GM12874 (cell line): ENCODE results near the gene TIGD2.

ENCODE experiments used
- TF ChIP-seq, protein P1 (sequence below): IDR thresholded peaks from 2 replicates; pipeline ENCODE4 v1.5.1; 2011; ENCODE audit warnings: low read depth, mild to moderate bottlenecking, control low read depth, low read length, moderate library complexity; ENCODE audit not compliant: insufficient read depth

Gene TIGD2

DNA sequence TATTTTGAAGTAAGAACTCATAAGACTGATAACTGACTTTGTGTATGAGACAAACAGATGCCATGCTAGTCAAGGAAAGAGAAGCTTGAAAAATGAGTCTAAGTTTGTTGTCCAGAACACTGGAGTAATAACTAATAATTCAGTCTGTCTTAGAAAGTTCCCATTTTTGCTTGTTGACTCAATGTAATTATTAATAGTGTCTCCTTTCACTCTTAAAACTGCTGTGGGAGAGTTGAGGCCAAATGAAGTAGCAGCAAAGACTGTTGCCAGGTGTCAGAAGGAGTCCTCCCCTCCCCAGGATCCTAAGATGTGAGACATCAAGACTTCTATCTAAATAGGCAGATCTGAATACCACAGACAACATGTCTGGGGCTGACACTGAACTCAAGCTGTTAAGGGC is 33.6 kb upstream of the TIGD2 start:
- TF ChIP-seq, protein P1, sequence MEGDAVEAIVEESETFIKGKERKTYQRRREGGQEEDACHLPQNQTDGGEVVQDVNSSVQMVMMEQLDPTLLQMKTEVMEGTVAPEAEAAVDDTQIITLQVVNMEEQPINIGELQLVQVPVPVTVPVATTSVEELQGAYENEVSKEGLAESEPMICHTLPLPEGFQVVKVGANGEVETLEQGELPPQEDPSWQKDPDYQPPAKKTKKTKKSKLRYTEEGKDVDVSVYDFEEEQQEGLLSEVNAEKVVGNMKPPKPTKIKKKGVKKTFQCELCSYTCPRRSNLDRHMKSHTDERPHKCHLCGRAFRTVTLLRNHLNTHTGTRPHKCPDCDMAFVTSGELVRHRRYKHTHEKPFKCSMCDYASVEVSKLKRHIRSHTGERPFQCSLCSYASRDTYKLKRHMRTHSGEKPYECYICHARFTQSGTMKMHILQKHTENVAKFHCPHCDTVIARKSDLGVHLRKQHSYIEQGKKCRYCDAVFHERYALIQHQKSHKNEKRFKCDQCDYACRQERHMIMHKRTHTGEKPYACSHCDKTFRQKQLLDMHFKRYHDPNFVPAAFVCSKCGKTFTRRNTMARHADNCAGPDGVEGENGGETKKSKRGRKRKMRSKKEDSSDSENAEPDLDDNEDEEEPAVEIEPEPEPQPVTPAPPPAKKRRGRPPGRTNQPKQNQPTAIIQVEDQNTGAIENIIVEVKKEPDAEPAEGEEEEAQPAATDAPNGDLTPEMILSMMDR, result no peak

DNA sequence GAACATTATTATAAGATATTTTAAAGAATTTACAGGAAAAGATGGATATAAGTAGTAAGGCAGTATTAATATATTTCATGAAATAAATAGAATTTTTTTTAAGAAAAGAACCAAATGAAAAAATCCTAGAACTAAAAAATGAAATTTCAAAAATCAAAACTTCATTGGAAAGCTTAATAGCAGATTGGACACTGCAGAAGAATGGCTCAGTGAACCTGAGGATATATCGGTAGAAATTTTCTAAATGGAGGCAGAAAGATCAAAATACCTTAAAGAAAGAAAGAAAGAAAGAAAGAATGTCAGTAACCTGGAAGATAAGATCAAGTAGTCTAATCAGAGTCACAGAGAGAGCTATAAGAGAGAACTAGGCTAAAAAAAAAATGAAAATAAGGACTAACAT is 33.0 kb upstream of the TIGD2 start:
- TF ChIP-seq, protein P1, result no peak

- TF ChIP-seq, protein P1, result no peak
These were observed 12.3 kb upstream of the TIGD2 start for GRCh38 chr4:89099034-89099433.

DNA sequence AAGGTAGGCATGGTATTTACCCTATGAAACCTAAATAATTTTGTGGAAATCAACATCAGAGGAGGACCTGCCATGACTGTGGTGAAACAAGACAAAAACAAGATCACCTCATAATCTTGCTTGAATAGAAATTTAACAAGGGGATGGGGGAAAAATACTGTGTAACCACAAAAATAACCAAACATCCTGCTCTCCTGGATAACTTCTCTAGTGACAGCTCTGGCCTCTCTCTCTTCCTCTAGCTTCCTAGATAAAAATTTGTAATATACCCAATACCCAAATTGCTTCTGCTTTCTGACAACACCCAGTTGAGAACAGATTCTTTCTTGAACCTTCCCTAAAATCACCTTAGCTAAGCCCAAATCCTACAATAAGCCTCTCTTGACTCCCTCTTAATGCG is 11.9 kb upstream of the TIGD2 start:
- TF ChIP-seq, protein P1, result no peak

- TF ChIP-seq, protein P1, result no peak
These were observed 10.5 kb upstream of the TIGD2 start for GRCh38 chr4:89100853-89101252.

DNA sequence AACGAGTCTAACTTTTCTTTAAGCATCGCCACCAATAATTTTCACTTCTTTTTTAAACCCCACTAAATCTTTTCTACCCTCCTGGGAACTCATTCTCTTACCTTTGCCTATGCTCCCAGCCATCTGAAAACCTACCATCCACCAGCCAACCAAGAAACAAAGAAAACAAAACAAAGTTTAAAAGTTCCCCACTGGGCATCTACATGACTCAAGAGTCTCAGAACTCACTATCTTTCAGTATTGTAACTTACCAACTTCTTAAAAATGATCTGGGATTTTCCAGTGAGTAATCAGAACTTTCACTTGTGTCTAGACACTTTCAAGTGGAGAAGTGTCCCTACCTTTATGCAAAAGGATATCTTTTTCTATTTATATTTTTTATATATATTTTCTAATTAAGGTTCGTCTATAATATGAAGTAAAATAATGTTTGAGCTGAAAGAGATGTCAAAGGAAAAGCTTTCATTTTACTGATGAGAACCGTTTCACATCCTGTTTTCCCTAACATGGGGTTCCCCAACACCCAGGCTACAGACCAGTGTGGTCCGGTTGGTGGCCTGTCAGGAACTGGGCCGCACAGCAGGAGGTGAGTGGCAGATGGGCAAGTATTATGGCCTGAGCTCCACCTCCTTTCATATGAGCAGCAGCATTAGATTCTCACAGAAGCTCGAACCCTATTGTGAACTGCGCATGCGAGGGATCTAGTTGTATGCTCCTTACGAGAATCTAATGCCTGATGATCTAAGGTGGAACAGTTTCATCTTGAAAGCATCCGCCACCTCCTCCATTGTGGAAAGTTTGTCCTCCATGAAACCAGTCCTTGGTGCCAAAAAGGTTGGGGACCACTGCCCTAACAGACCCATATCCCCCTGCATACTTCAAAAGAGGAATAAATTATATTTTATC is 9.8 kb upstream of the TIGD2 start:
- TF ChIP-seq, protein P1, result no peak

DNA sequence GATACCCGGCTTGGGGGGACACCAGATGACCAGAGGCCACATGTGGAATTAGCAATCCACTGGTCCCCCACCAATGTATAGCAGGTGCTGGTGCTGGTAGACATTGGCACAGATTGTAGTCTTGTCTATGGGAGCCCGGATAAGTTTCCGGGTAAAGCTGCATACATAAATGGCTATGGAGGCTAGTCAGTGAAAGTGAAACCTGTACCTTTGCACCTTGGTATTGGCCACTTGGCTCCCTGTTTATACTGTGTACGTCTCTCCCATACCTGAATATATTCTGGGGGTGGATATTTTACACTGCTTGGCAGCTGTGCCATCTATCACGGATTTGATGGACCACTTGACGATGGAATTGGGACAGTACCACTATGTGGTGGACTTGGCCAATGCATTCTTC is 5.6 kb upstream of the TIGD2 start:
- TF ChIP-seq, protein P1, result no peak
